Lung (tissue), 12 donors: Measurements from ENCODE around the gene SMARCA2. TPM values are rescaled to one million over a fixed set of nuclear protein-coding genes. Genes with fewer than 3 reads are reported as not detected.

Experiments used
- ATAC-seq: fragments of 200-7000 bp; cut with Tn5 transposase; one replicate; pipeline ENCODE4 v1.9.1; 2020; ENCODE audit warnings: moderate number of reproducible peaks; ENCODE audit not compliant: insufficient read depth, low FRiP score
- DNase-seq, 3 donors: peaks; one replicate each; pipeline ENCODE4 v3.0.0-alpha.2; 2013 to 2017
- H3K27ac ChIP-seq, 2 donors: one replicate each; pipeline ENCODE4 v1.5.1; 2013; ENCODE audit warnings: mild to moderate bottlenecking in 2 of 2, moderate library complexity in 2 of 2, control low read depth in 1 of 2, inconsistent platforms in 1 of 2, low read depth in 1 of 2, low read length in 1 of 2
- H3K27me3 ChIP-seq, 3 donors: one replicate each; pipeline ENCODE4 v1.5.1; 2013; ENCODE audit warnings: low read length in 2 of 3; ENCODE audit not compliant: control insufficient read depth in 3 of 3, insufficient read depth in 3 of 3
- H3K36me3 ChIP-seq, 4 donors: one replicate each; pipeline ENCODE4 v1.5.1; 2013; ENCODE audit warnings: low read length in 4 of 4, mild to moderate bottlenecking in 1 of 4, moderate library complexity in 1 of 4; ENCODE audit not compliant: control insufficient read depth in 4 of 4, insufficient read depth in 4 of 4
- H3K4me1 ChIP-seq, 5 donors: one replicate each; pipeline ENCODE4 v1.5.1; 2013; ENCODE audit warnings: low read length in 5 of 5, mild to moderate bottlenecking in 2 of 5, moderate library complexity in 1 of 5; ENCODE audit not compliant: control insufficient read depth in 5 of 5, insufficient read depth in 5 of 5
- H3K4me3 ChIP-seq: one replicate; pipeline ENCODE4 v1.5.1; 2013; ENCODE audit warnings: mild to moderate bottlenecking, control low read depth, moderate library complexity
- H3K9ac ChIP-seq, 2 donors: one replicate each; pipeline ENCODE4 v1.5.1; 2013; ENCODE audit warnings: low read length in 2 of 2, control low read depth in 1 of 2; ENCODE audit not compliant: insufficient read depth in 1 of 2
- H3K9me3 ChIP-seq, 4 donors: one replicate each; pipeline ENCODE4 v1.5.1; 2013; ENCODE audit warnings: low read length in 3 of 4, mild to moderate bottlenecking in 1 of 4, moderate library complexity in 1 of 4; ENCODE audit not compliant: control insufficient read depth in 4 of 4, insufficient read depth in 3 of 4
- WGBS, 2 donors: extraction: QIAGEN DNeasy Blood & Tissue Kit; methylation state at CpG; one replicate each; pipeline ENCODE4 v1.1.7; 2013; 5-methylcytosine and 5-hydroxymethylcytosine counted together
- polyA plus RNA-seq, 2 donors: library from polyadenylated mRNA; stranded (reverse); fragments of 200-250 nt; gene quantifications; one replicate each; pipeline ENCODE4 v1.2.1, GENCODE V29; 2013
- total RNA-seq, 2 donors: library from RNA; depleted of rRNA in 1 of 2; stranded (reverse); fragments of >200 nt in 1 of 2; gene quantifications; one replicate each; pipeline ENCODE4 v1.2.1, GENCODE V29; 2014 to 2021
- TF ChIP-seq, protein P1 (sequence below): IDR thresholded peaks from 2 replicates; pipeline ENCODE4 v1.5.1; 2012; ENCODE audit warnings: mild to moderate bottlenecking; ENCODE audit errors: control extremely low read depth, extremely low read depth
- donor health status: control.
- donor health status: control.
- donor health status: Bipolar disorder and iron deficiency.
- donor health status: healthy.
- donor health status: DM: yes; HTN: yes; CAD: no.

Gene SMARCA2
- total and polyA plus RNA-seq, 4 donors, result 30.0 to 196 (median 80.2) TPM

- Histone ChIP-seq H3K36me3 (no peaks in the 10 kb centered on the region), H3K4me1 (no peaks in the 10 kb centered on the region), H3K27ac (no peak overlapping the region), H3K4me3 (no peak overlapping the region), H3K9ac (no peak overlapping the region), H3K27me3 (no peaks in the 10 kb centered on the region), H3K9me3 (no peaks in the 10 kb centered on the region)
- DNase-seq (no peak), ATAC-seq (no peak)
- TF ChIP-seq, protein P1, sequence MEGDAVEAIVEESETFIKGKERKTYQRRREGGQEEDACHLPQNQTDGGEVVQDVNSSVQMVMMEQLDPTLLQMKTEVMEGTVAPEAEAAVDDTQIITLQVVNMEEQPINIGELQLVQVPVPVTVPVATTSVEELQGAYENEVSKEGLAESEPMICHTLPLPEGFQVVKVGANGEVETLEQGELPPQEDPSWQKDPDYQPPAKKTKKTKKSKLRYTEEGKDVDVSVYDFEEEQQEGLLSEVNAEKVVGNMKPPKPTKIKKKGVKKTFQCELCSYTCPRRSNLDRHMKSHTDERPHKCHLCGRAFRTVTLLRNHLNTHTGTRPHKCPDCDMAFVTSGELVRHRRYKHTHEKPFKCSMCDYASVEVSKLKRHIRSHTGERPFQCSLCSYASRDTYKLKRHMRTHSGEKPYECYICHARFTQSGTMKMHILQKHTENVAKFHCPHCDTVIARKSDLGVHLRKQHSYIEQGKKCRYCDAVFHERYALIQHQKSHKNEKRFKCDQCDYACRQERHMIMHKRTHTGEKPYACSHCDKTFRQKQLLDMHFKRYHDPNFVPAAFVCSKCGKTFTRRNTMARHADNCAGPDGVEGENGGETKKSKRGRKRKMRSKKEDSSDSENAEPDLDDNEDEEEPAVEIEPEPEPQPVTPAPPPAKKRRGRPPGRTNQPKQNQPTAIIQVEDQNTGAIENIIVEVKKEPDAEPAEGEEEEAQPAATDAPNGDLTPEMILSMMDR, result no peak
- 71 to 82% methylated on average over 2 of the region's 2 CpGs for WGBS, 2 donors
Observed at GRCh38 chr9:1989500-1989899, 25.6 kb upstream of the SMARCA2 start.

- H3K36me3 ChIP-seq, result no peaks in the 10 kb centered on the region
- H3K9ac ChIP-seq, result no peak overlapping the region
- WGBS, 2 donors, result 54 to 70% methylated on average over 5 of the region's 5 CpGs
- no peak for ATAC-seq
- H3K9me3 ChIP-seq, result no peaks in the 10 kb centered on the region
- peaks cover 0 to 4% (median 0%) of the 10 kb centered on the region in 5 donors for H3K4me1 ChIP-seq
- H3K4me3 ChIP-seq, result no peak overlapping the region
- H3K27ac ChIP-seq, result no peak overlapping the region
- no peaks in the 10 kb centered on the region for H3K27me3 ChIP-seq
- DNase-seq, result no peak
- TF ChIP-seq, protein P1, result no peak
Observed at GRCh38 chr9:1994180-1994579, 21.0 kb upstream of the SMARCA2 start.

DNA sequence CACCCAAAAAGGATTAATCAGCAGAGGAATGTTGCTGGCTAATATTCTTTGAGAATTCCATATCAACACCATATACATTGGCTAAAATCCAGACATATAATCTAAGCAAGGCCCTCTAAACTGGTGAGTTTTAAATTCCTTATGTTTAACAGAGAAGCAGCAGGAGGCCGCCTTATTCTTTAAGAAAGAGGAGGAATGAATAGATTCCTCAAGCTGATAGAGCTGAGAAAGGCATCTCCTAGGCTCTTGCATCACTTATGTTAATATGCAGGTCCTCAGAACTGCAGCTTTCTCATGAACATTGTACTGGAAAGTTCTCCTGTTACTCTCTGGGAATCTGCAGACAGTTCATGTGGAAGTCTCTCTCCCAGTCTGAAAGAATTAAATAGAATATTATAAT, 20.1 kb upstream of the SMARCA2 start:
- Histone ChIP-seq H3K9ac (no peak overlapping the region), H3K4me1 (peaks cover 0 to 4% (median 0%) of the 10 kb centered on the region in 5 donors), H3K4me3 (no peak overlapping the region), H3K27me3 (no peaks in the 10 kb centered on the region), H3K27ac (no peak overlapping the region), H3K9me3 (no peaks in the 10 kb centered on the region), H3K36me3 (no peaks in the 10 kb centered on the region)
- WGBS, 2 donors, result 89 to 96% methylated on average over 1 of the region's 1 CpG
- no peak for ATAC-seq
- DNase-seq, result peak in 2 of 3 donors; percentile 16 to 24
- TF ChIP-seq, protein P1, result no peak

GRCh38 chr9:1996156-1996555, 19.0 kb upstream of the SMARCA2 start:
- no peaks in the 10 kb centered on the region for H3K9me3 ChIP-seq
- no peak for DNase-seq
- H3K4me3 ChIP-seq, result no peak overlapping the region
- no peaks in the 10 kb centered on the region for H3K27me3 ChIP-seq
- ATAC-seq, result no peak
- no peaks in the 10 kb centered on the region for H3K36me3 ChIP-seq
- TF ChIP-seq, protein P1, result no peak
- 89 to 94% methylated on average over 6 of the region's 6 CpGs for WGBS, 2 donors
- peaks cover 0 to 4% (median 0%) of the 10 kb centered on the region in 5 donors for H3K4me1 ChIP-seq
- H3K9ac ChIP-seq, result no peak overlapping the region
- H3K27ac ChIP-seq, result no peak overlapping the region
